IPS-20b (cell line): ENCODE data around the gene IGSF9.

Source experiments
- H3K27ac ChIP-seq: one replicate; pipeline ENCODE4 v1.5.1; 2013; ENCODE audit warnings: low read length
- H3K27me3 ChIP-seq: 2 replicates; pipeline ENCODE4 v1.6.1; 2013; ENCODE audit warnings: mild to moderate bottlenecking, low read length, inconsistent platforms; ENCODE audit not compliant: insufficient read depth
- H3K36me3 ChIP-seq: 2 replicates; pipeline ENCODE4 v1.6.1; 2013; ENCODE audit warnings: low read depth, mild to moderate bottlenecking, inconsistent platforms, low read length, moderate library complexity; ENCODE audit not compliant: insufficient read depth
- H3K4me1 ChIP-seq: 2 replicates; pipeline ENCODE4 v1.6.1; 2013; ENCODE audit warnings: mild to moderate bottlenecking, control low read depth, inconsistent platforms, low read length, moderate library complexity; ENCODE audit not compliant: insufficient read depth
- H3K4me3 ChIP-seq: 2 replicates; pipeline ENCODE4 v1.5.1; 2013; ENCODE audit warnings: mild to moderate bottlenecking, low read length, inconsistent platforms
- H3K9ac ChIP-seq: 2 replicates; pipeline ENCODE4 v1.6.1; 2013; ENCODE audit warnings: low read depth, mild to moderate bottlenecking, inconsistent platforms, low read length, moderate library complexity
- H3K9me3 ChIP-seq: 2 replicates; pipeline ENCODE4 v1.6.1; 2013; ENCODE audit warnings: mild to moderate bottlenecking, low read depth, low read length, inconsistent platforms; ENCODE audit not compliant: insufficient read depth

The IGSF9 gene

DNA sequence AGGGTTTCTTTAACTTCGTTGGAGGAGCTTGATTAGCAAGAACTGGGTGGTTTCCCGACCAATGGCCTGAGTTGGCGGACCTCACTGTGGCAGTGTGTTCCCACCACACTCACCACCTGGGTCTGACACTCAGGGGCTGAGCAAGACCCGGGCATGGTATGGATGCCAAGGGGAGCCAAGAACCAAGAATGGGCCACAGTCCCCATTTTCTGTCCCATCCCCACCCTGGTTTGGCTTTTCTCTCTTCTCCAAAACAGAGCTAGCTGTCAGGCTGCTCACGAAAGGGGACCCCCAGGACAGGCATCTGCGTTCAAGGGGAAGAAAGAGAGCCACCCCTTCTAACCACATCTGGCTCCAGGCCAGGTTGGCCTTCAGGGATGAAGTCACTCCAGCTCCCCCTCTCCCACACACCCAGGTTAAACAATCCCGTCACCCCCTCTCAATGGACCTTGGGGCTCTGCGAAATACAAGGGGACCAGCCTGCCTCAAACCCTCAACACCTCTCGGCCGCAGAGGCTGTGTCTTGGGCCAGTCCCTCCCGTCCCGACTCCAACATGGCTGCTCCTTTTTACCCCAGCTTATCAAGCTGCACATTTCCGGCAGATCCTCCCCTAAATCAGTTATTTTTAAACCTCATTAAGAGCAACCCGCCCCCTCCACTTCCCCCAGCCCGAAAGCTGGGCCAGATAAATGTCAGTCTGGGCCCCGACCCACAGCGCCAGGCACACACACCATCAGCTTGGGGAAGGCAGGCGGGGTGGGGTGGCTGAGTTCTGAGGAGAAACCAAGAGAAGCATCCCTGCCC, 23.5 kb downstream of the IGSF9 start:
- H3K36me3 ChIP-seq: peaks cover 22% of the 10 kb centered on the region
- H3K9me3 ChIP-seq: no peaks in the 10 kb centered on the region
- H3K27ac ChIP-seq: no peak overlapping the region
- H3K4me1 ChIP-seq: peaks cover 14% of the 10 kb centered on the region; the same call in 1 of the 2 replicates
- H3K9ac ChIP-seq: no peak overlapping the region
- no peak overlapping the region for H3K4me3 ChIP-seq
- peaks cover 19% of the 10 kb centered on the region for H3K27me3 ChIP-seq

GRCh38 chr1:159921251-159921650, 24.2 kb downstream of the IGSF9 start:
- no peak overlapping the region for H3K9ac ChIP-seq
- peaks cover 18% of the 10 kb centered on the region for H3K4me1 ChIP-seq
- H3K27me3 ChIP-seq: peaks cover 19% of the 10 kb centered on the region
- H3K27ac ChIP-seq: no peak overlapping the region
- no peak overlapping the region for H3K4me3 ChIP-seq
- H3K36me3 ChIP-seq: peaks cover 18% of the 10 kb centered on the region
- no peaks in the 10 kb centered on the region for H3K9me3 ChIP-seq

DNA sequence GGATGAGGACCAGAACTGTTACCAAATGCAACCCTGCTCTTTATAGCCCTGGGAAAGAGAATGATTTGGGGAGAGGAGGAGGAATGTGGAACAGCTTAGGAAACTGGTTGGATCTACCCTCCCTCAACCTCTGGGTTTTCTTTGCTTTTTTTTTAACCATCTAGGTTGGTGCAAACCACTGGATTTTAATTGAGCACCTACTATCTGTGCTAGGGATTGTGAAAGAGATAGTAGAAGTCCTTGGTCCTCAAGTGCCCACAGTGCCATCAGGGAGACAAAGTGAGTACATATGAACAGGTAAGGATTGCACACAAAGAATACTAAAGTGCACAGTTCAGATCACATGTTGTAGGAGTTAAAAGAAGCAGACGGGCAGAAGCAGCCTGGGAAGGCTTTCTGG, 24.8 kb downstream of the IGSF9 start:
- H3K9ac ChIP-seq: no peak overlapping the region
- H3K4me1 ChIP-seq: peaks cover 23% of the 10 kb centered on the region
- H3K36me3 ChIP-seq: peaks cover 18% of the 10 kb centered on the region
- H3K27ac ChIP-seq: no peak overlapping the region
- peaks cover 19% of the 10 kb centered on the region for H3K27me3 ChIP-seq
- no peaks in the 10 kb centered on the region for H3K9me3 ChIP-seq
- H3K4me3 ChIP-seq: no peak overlapping the region

- Histone ChIP-seq H3K27me3 (peaks cover 19% of the 10 kb centered on the region), H3K27ac (no peak overlapping the region), H3K9me3 (no peaks in the 10 kb centered on the region), H3K4me3 (no peak overlapping the region), H3K36me3 (peaks cover 18% of the 10 kb centered on the region), H3K4me1 (peaks cover 27% of the 10 kb centered on the region), H3K9ac (no peak overlapping the region)
Observed at GRCh38 chr1:159920202-159920601, 25.2 kb downstream of the IGSF9 start.

- H3K9ac ChIP-seq: no peak overlapping the region
- no peak overlapping the region for H3K27ac ChIP-seq
- peaks cover 33% of the 10 kb centered on the region for H3K4me1 ChIP-seq
Observed at GRCh38 chr1:159919236-159919865, 26.1 kb downstream of the IGSF9 start.

GRCh38 chr1:159918352-159919200, 26.8 kb downstream of the IGSF9 start:
- Histone ChIP-seq H3K9me3 (no peaks in the 10 kb centered on the region), H3K4me1 (peaks cover 34% of the 10 kb centered on the region)

More at GRCh38 chr1:159919236-159919865, 26.1 kb downstream of the IGSF9 start:
- no peak overlapping the region for H3K4me3 ChIP-seq
- H3K9me3 ChIP-seq: no peaks in the 10 kb centered on the region
- peaks cover 11% of the 10 kb centered on the region for H3K27me3 ChIP-seq
- peaks cover 18% of the 10 kb centered on the region for H3K36me3 ChIP-seq

DNA sequence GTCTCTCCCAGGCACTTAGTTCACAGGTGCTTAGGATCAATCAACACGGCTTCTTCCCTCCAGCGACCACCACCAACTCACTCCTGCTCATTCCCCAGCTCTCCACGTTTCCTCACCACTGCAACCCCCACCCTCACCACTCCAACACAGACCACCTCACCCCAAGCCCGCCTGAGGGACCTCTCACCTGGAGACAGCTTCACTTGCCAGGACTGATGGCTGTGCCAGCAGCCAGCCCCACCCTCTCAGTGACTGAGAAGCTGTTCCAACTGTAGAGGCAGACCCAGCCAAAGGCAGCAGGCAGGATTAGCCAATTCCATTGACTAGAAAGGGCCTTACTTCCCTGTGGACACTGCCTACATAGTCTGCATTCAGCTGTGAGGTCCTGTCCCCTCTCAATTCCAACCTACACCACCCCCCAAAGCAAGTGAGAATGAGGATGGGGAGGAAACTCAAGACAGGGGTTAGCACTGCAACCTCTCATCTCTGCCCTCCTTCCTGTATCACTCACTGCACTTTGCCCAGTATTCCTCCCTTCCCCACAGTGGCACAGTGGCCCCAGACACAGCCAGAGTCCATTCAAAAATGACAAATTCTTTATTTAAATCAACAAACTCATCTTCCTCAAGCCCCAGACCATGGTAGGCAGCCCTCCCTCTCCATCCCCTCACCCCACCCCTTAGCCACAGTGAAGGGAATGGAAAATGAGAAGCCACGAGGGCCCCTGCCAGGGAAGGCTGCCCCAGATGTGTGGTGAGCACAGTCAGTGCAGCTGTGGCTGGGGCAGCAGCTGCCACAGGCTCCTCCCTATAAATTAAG, 27.7 kb downstream of the IGSF9 start:
- peaks cover 18% of the 10 kb centered on the region for H3K36me3 ChIP-seq
- no peaks in the 10 kb centered on the region for H3K9me3 ChIP-seq
- no peak overlapping the region for H3K27ac ChIP-seq
- H3K9ac ChIP-seq: no peak overlapping the region
- H3K4me1 ChIP-seq: peaks cover 35% of the 10 kb centered on the region
- H3K27me3 ChIP-seq: no peaks in the 10 kb centered on the region
- H3K4me3 ChIP-seq: no peak overlapping the region

More at GRCh38 chr1:159918352-159919200, 26.8 kb downstream of the IGSF9 start:
- Histone ChIP-seq H3K9ac (no peak overlapping the region), H3K4me3 (no peak overlapping the region), H3K27me3 (peaks cover 3% of the 10 kb centered on the region; the same call in 1 of the 2 replicates), H3K36me3 (peaks cover 18% of the 10 kb centered on the region), H3K27ac (no peak overlapping the region)

DNA sequence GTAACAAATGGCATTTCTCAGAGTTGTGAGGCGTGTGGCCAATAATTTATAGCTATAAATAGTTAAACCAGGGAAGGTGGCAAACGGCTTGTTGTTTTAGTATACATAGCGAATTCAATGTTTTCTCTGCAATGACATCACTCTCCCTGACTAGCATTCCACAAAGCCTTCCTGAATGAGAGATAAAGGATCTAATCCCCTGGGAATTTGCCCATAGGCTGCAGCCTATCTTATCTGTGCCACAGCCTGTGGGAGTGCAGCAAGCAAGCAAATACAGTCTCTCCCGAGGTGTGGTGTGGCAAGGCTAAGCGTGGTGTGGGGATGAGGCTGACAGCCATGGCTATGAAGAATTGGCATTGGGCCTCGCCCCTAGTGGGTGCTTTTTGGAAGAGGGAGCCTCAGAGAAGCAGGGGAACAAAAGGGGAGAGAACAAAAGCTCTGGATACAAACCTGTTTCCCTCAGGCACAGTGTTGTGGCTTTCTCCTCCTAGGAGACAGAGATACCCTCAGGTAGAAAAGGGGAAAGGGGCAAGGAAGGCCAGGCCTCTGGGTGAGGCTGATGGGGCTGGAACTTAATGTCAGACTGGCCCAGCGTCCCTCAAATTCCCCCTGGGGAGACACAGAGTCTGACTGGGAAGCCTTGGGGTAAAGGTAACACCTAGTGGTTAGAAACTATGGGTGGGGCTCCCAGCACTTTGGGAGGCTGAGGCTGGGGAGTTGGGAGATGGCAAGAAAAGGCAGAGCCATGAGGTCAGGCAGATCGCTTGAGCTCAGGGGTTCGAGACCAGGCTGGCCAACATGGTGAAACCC, 29.0 kb downstream of the IGSF9 start:
- peaks cover 31% of the 10 kb centered on the region for H3K4me1 ChIP-seq
- no peak overlapping the region for H3K27ac ChIP-seq
- H3K9me3 ChIP-seq: no peaks in the 10 kb centered on the region
- no peaks in the 10 kb centered on the region for H3K27me3 ChIP-seq
- H3K4me3 ChIP-seq: peak overlapping the region; percentile 18; the same call in 1 of the 2 replicates
- peak overlapping the region; percentile 46; the same call in 1 of the 2 replicates for H3K9ac ChIP-seq
- peaks cover 18% of the 10 kb centered on the region for H3K36me3 ChIP-seq

- Histone ChIP-seq H3K9ac (no peak overlapping the region), H3K27ac (no peak overlapping the region), H3K4me1 (peaks cover 37% of the 10 kb centered on the region), H3K9me3 (no peaks in the 10 kb centered on the region), H3K36me3 (peaks cover 18% of the 10 kb centered on the region), H3K27me3 (no peaks in the 10 kb centered on the region), H3K4me3 (peak overlapping the region; percentile 18; the same call in 1 of the 2 replicates)
Observed at GRCh38 chr1:159915571-159916241, 29.7 kb downstream of the IGSF9 start.
